ENCODE data around the gene GGTLC2. TPM values are rescaled to one million over a fixed set of nuclear protein-coding genes. Genes with fewer than 3 reads are reported as not detected.

GGTLC2 gene
- total RNA-seq, 4 donors from 2014 or later = not detected

DNA sequence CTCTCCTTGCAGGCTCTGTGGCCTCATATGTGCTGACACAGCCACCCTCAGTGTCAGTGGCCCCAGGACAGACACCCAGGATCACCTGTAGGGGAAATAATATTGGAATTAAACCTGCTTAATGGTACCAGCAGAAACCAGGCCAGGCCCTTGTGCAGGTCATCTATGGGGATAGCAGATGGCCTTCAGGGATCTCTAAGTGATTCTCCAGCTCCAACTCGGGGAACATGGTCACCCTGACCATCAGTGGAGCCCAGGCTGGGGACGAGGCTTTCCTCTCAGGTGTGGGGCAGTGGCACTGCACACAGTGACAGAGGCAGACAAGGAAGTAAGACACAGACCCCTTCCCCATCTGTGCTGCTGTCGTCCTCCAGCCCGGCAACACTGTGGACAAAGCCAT, 16.9 kb downstream of the GGTLC2 start:
- WGBS, 2 donors (ENCODE audit: low coverage in 1 of 2) = 80% methylated on average over 4 of the region's 4 CpGs; no CpG with 5 or more reads in 1 of the 2 donors
- Histone ChIP-seq H3K27me3 (no peaks in the 10 kb centered on the region), H3K36me3 (no peaks in the 10 kb centered on the region), H3K4me1 (no peaks in the 10 kb centered on the region), H3K4me3 (no peak overlapping the region), H3K9me3 (no peaks in the 10 kb centered on the region), H3K27ac (no peak overlapping the region)
- in situ Hi-C loops (cut with MboI; ENCODE audit: low pct_ligation_motif_present in 1 of 4, low pct_unique_long_range_greater_than_20kb in 1 of 4, low sequenced_read_pairs in 3 of 4) (no loop called here), intact Hi-C loops (cut with DNase I; ENCODE audit: low total_unique reads) (no loop called here)
- no peak for TF ChIP-seq POLR2AphosphoS5 (IDR thresholded peaks at IDR 0.05)
- no peak for TF ChIP-seq CTCF (IDR thresholded peaks at IDR 0.05)
- TF ChIP-seq POLR2A (IDR thresholded peaks at IDR 0.05) = no peak
- DNase-seq = no peak

DNA sequence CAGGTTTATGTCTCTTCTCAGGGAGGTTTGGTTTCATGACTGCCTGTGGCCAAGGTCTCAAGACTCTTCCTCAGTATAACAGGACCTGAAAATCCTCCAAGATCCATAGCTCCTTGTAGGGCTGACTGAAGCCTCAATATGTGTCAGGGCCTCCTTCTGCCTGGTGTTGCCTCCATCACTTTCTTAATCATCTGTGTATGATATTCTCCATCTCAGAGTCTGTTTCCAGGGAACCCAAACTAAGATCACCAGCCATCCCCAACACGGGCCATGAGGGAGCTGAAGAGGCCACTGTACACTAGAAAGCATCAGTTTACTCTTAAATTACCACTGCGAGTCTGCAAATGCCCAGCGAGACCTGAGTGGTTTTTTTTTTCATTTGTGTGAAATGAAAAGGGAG, 17.7 kb downstream of the GGTLC2 start:
- in situ Hi-C loops (cut with MboI; ENCODE audit: low pct_ligation_motif_present in 1 of 4, low pct_unique_long_range_greater_than_20kb in 1 of 4, low sequenced_read_pairs in 3 of 4) (no loop called here), intact Hi-C loops (cut with DNase I; ENCODE audit: low total_unique reads) (no loop called here)
- TF ChIP-seq CTCF (IDR thresholded peaks at IDR 0.05) = no peak
- TF ChIP-seq POLR2AphosphoS5 (IDR thresholded peaks at IDR 0.05) = no peak
- no peak for TF ChIP-seq POLR2A (IDR thresholded peaks at IDR 0.05)
- no peak for TF ChIP-seq EP300 (IDR thresholded peaks at IDR 0.05; ENCODE audit: low read depth)
- WGBS, 2 donors (ENCODE audit: low coverage in 1 of 2) = 79% methylated on average over 3 of the region's 3 CpGs; no CpG with 5 or more reads in 1 of the 2 donors
- no peak overlapping the region for H3K4me3 ChIP-seq
- H3K36me3 ChIP-seq = no peaks in the 10 kb centered on the region
- no peaks in the 10 kb centered on the region for H3K9me3 ChIP-seq
- no peak for DNase-seq
- H3K27ac ChIP-seq = no peak overlapping the region
- H3K4me1 ChIP-seq = no peaks in the 10 kb centered on the region
- no peaks in the 10 kb centered on the region for H3K27me3 ChIP-seq

- DNase-seq = no peak
- no peaks in the 10 kb centered on the region for H3K9me3 ChIP-seq
- no peaks in the 10 kb centered on the region for H3K4me1 ChIP-seq
- H3K4me3 ChIP-seq = no peak overlapping the region
- no peaks in the 10 kb centered on the region for H3K36me3 ChIP-seq
- in situ Hi-C loops (cut with MboI; ENCODE audit: low pct_ligation_motif_present in 1 of 4, low pct_unique_long_range_greater_than_20kb in 1 of 4, low sequenced_read_pairs in 3 of 4) (no loop called here), intact Hi-C loops (cut with DNase I; ENCODE audit: low total_unique reads) (no loop called here)
- no peaks in the 10 kb centered on the region for H3K27me3 ChIP-seq
- no peak overlapping the region for H3K27ac ChIP-seq
- TF ChIP-seq POLR2AphosphoS5 (IDR thresholded peaks at IDR 0.05) (no peak), CTCF (IDR thresholded peaks at IDR 0.05) (no peak), EP300 (IDR thresholded peaks at IDR 0.05; ENCODE audit: low read depth) (no peak), POLR2A (IDR thresholded peaks at IDR 0.05) (no peak)
- 80 to 87% methylated on average over 1 to 14 of the region's 14 CpGs for WGBS, 2 donors (ENCODE audit: low coverage in 1 of 2)
Observed at GRCh38 chr22:22663861-22664800, 19.7 kb downstream of the GGTLC2 start.

DNA sequence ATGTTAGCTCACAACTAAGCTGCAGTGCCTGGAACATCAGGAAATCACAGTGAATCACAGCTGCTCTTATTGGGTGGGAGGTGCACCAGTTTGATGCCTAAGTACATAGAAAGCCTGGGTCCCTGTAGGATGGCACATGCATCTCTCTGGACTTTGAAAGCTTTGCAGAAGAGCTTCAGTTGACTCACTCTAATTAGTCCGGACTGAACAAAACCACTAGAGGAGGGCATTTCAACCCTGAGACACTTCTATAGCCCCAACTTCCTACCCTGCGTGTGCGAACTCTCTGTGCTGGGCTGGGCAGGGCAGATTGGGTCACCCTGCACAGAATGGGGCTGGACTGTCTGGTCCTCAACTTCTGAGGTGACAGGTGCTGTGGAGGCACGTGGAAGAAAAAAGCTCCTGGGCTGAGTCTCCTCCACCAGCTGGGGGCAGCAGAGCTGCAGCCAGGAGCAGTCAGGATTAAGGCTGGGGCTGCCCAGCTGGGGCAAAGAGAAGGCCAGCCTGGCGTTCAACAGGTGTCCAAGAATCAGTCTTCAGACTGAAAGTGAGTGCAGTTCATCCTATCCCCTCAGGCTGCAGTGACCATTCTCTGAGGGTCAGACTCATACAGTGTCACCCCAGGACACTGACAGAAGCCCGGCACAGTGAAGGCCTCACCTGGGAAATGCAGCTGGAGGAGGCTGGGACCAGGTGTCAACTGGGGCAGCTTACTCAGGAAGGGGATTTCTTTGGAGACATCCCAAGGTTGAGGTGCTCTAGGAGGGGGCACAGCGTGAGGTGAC, 22.1 kb downstream of the GGTLC2 start:
- peak; percentile 34 to 59 (median 44) for TF ChIP-seq CTCF (IDR thresholded peaks at IDR 0.05)
- TF ChIP-seq POLR2AphosphoS5 (IDR thresholded peaks at IDR 0.05) = no peak
- no peak for TF ChIP-seq POLR2A (IDR thresholded peaks at IDR 0.05)
- no peak overlapping the region for H3K4me3 ChIP-seq
- peak; percentile 60 for DNase-seq
- no peaks in the 10 kb centered on the region for H3K9me3 ChIP-seq
- no peaks in the 10 kb centered on the region for H3K4me1 ChIP-seq
- no peaks in the 10 kb centered on the region for H3K36me3 ChIP-seq
- 60 to 67% methylated on average over 1 to 7 of the region's 7 CpGs for WGBS, 2 donors (ENCODE audit: low coverage in 1 of 2)
- no peaks in the 10 kb centered on the region for H3K27me3 ChIP-seq
- in situ Hi-C loops (cut with MboI; ENCODE audit: low pct_ligation_motif_present in 1 of 4, low pct_unique_long_range_greater_than_20kb in 1 of 4, low sequenced_read_pairs in 3 of 4) = no loop called here
- intact Hi-C loops (cut with DNase I; ENCODE audit: low total_unique reads) = no loop called here
- no peak overlapping the region for H3K27ac ChIP-seq

Measured in transverse colon (tissue), 4 donors.